Left lung (tissue), 10 donors: ENCODE data around the gene HES5. TPM values are rescaled to one million over a fixed set of nuclear protein-coding genes. Genes with fewer than 3 reads are reported as not detected.

Source experiments
- ATAC-seq: fragments of 200-7000 bp; cut with Tn5 transposase; one replicate; pipeline ENCODE4 v1.9.1; 2020; ENCODE audit warnings: moderate library complexity
- DNase-seq, 4 donors: peaks; one replicate each; pipeline ENCODE4 v3.0.0-alpha.2; 2013 to 2020
- H3K27ac ChIP-seq, 2 donors: fragments of 200-600 bp; sonication (generic) in 1 of 2; one replicate each; pipeline versions ENCODE4 v1.5.0 to v1.8.0; 2020 to 2021
- H3K27me3 ChIP-seq, 2 donors: fragments of 200-600 bp; sonication (generic) in 1 of 2; one replicate each; pipeline versions ENCODE4 v1.5.0 to v1.8.0; 2020 to 2021
- H3K36me3 ChIP-seq, 2 donors: fragments of 200-600 bp; sonication (generic) in 1 of 2; one replicate each; pipeline versions ENCODE4 v1.5.0 to v1.8.0; 2020 to 2021
- H3K4me1 ChIP-seq, 2 donors: fragments of 200-600 bp; one replicate each; pipeline ENCODE4 v1.8.0; 2021
- H3K4me3 ChIP-seq, 2 donors: fragments of 200-600 bp; sonication (generic) in 1 of 2; one replicate each; pipeline versions ENCODE4 v1.5.0 to v1.8.0; 2020 to 2021; ENCODE audit warnings: mild to moderate bottlenecking in 1 of 2
- H3K9me3 ChIP-seq, 2 donors: fragments of 200-600 bp; sonication (generic) in 1 of 2; one replicate each; pipeline versions ENCODE4 v1.5.0 to v1.8.0; 2020 to 2021
- CTCF ChIP-seq, 2 donors: fragments of 200-600 bp; sonication (generic) in 1 of 2; IDR thresholded peaks; one replicate each; pipeline versions ENCODE4 v1.5.0 to v1.8.0; 2021; ENCODE audit warnings: antibody characterized with exemption in 2 of 2
- intact Hi-C, 2 donors: fragments of 100-400 bp; cut with DNase I; formaldehyde crosslinking; loops; one replicate each; pipeline versions ENCODE4 v1.11.2 to v1.14.2; 2022
- polyA plus RNA-seq, 6 donors: library from polyadenylated mRNA; unstranded; fragments of 120-200 nt; gene quantifications; one replicate each; pipeline ENCODE4 v1.2.1, GENCODE V29; 2013; ENCODE audit not compliant: insufficient read length in 6 of 6
- total RNA-seq, 2 donors: library from RNA; stranded (reverse); fragmentation: NEBNext Ultra II Directional; extraction: Animal tissue kit (Norgen Biotek cat#: 25700); gene quantifications; one replicate each; pipeline ENCODE4 v1.2.1, GENCODE V29; 2021
- donor health status: DM: no; HTN: yes; CAD: no.
- donor health status: DM: no; HTN: no; CAD: no.

The HES5 gene
- total and polyA plus RNA-seq, 8 donors: 0.21 to 1.2 (median 0.65) TPM

GRCh38 chr1:2563205-2563604, 33.1 kb upstream of the HES5 start:
- H3K27me3 ChIP-seq: no peaks in the 10 kb centered on the region
- peaks cover 0 to 22% of the 10 kb centered on the region in 2 donors for H3K4me1 ChIP-seq
- no peak for TF ChIP-seq CTCF (IDR thresholded peaks at IDR 0.05)
- no peak overlapping the region for H3K4me3 ChIP-seq
- ATAC-seq (no peak), DNase-seq (no peak)
- peaks cover 0 to 59% of the 10 kb centered on the region in 2 donors for H3K36me3 ChIP-seq
- H3K9me3 ChIP-seq: no peaks in the 10 kb centered on the region
- intact Hi-C loops: no loop called here
- no peak overlapping the region for H3K27ac ChIP-seq

DNA sequence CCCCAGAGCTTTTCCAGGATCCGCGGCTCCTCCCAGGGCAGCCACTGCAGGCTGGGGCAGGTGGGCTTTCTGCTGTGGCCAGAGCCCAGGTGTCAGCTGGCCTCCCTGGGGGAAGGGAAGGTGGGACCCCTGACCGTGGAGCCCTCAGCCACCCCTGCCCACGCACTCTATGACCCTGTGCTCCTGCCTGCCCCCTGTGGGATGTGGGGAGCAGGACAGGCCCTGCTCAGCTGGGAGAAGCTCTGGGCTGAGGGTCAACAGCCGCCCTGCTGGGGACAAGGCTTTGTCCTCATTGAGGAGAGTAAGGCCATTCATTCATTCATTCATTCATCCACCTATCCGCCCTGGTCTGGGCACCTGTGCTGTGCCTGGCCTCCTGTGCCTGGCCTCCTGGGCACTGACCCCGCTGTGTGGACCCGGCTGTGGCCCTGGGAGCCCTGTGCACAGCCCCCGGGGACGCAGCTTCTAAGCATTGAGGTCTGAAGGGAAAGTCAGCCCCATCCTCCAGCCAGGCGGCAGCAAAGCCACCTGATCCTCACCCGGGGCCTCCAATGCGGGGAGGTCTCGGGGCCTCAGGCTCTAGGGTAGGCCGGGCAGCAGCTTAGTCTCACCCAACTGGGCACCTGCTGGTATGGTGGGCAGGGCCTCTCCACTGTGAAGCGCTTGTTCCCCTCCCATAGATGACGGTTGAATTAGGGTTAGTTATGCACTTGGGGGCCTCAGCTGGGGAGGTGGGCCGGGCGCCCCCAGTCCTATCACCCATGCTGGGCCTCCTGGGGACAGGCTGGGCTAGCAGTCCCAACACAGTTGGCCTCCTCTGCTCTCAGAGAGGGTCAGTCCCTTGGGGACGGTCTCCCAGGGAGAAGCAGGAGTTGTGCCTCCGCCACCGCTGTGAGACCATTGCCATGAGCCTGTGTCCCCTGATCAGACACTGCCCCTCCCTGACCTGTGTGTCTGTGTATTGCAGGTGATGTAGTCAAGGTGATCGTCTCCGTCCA, 32.1 kb upstream of the HES5 start:
- Histone ChIP-seq H3K9me3 (no peaks in the 10 kb centered on the region), H3K4me3 (no peak overlapping the region), H3K27me3 (no peaks in the 10 kb centered on the region), H3K36me3 (peaks cover 0 to 66% of the 10 kb centered on the region in 2 donors), H3K4me1 (peaks cover 6 to 32% of the 10 kb centered on the region in 2 donors), H3K27ac (no peak overlapping the region)
- intact Hi-C loops: no loop called here
- DNase-seq: peak in 1 of 4 donors; percentile 78
- peak in 1 of 2 donors; percentile 62 for TF ChIP-seq CTCF (IDR thresholded peaks at IDR 0.05)
- no peak for ATAC-seq

DNA sequence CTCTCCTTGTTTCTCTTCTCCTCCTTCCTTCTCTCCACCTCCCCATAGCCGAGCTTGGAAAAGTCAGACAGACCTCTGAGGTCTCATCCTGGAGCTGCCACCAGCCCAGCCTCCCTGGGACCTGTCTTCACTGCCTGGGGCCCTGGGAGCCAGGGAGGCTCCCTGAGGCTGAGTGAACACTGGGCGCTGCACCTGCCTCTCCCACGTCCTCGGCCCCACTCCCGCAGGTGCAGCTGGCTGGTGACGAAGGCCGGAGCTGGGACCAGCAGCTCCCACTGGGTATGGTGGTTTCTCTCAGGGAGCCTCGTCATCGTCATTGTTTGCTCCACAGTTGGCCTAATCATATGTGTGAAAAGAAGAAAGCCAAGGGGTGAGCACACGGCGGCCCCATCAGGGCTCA, 31.4 kb upstream of the HES5 start:
- no peak for TF ChIP-seq CTCF (IDR thresholded peaks at IDR 0.05)
- Histone ChIP-seq H3K27me3 (no peaks in the 10 kb centered on the region), H3K36me3 (peaks cover 0 to 66% of the 10 kb centered on the region in 2 donors), H3K9me3 (no peaks in the 10 kb centered on the region), H3K27ac (no peak overlapping the region), H3K4me3 (no peak overlapping the region), H3K4me1 (peaks cover 6 to 37% of the 10 kb centered on the region in 2 donors)
- intact Hi-C loops: no loop called here
- ATAC-seq (no peak), DNase-seq (peak in 1 of 4 donors; percentile 60)

DNA sequence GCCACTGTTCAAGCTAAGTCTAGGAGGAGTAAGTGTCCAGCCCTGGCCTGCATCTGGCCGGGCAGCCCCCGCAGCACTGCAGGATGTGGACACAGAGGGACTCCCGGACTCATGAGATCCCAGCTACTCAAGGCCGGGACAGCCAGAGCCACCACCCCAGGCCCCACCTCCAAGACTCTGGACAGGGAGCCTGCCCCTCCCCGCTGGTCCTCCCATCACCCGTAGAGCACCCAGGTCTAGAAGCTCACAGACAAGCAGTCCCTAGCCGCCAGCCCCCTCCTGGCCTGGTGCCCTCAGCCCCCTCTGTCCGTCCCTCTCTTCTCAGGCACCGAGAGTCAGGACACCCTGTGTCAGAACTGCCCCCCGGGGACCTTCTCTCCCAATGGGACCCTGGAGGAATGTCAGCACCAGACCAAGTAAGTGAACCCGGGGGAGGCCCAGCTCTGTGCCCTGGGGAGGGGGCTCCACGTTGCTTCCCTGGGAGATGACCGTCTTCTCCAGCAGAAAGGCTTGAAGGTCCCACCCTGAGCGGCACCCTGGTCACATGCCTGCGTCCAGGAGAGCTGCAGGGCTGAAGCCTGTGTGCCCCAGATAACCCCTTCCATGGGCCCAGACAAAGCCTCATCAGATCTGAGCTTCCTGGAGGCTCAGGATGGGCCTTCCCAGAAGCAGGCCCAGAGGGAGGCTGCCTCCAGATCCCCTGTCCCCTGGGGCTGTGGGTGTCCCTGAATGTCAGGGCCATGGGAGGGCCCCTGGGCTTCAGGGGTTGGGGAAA, 30.4 kb upstream of the HES5 start:
- H3K36me3 ChIP-seq: peaks cover 0 to 66% of the 10 kb centered on the region in 2 donors
- intact Hi-C loops: no loop called here
- no peak for ATAC-seq
- H3K4me3 ChIP-seq: no peak overlapping the region
- H3K9me3 ChIP-seq: no peaks in the 10 kb centered on the region
- H3K27me3 ChIP-seq: no peaks in the 10 kb centered on the region
- no peak overlapping the region for H3K27ac ChIP-seq
- no peak for TF ChIP-seq CTCF (IDR thresholded peaks at IDR 0.05)
- peaks cover 10 to 41% of the 10 kb centered on the region in 2 donors for H3K4me1 ChIP-seq
- no peak for DNase-seq
